Myometrial cell (primary cell): ENCODE results near the gene PCDHA10. TPM values are rescaled to one million over a fixed set of nuclear protein-coding genes. Genes with fewer than 3 reads are reported as not detected.

Experiments
- total RNA-seq: library from RNA; depleted of rRNA; stranded (reverse); fragments of >200 nt; gene quantifications from 2 replicates; pipeline ENCODE4 v1.2.3, GENCODE V29; 2015

The PCDHA10 gene
- total RNA-seq, 1 donor from 2014 or later, result not detected

Other genes with a start within 250 kb of the PCDHA10 start
- gene CD14, start 222.7 kb upstream of the PCDHA10 start, total RNA-seq, result 0.18 TPM in 1 of 2 replicates, not detected in the other
- 42.1 and 44.5 TPM in 2 replicates for gene TMCO6, start 216.4 kb upstream of the PCDHA10 start, total RNA-seq
- 55.4 and 63.6 TPM in 2 replicates for gene NDUFA2, start 208.3 kb upstream of the PCDHA10 start, total RNA-seq
- 71.5 and 105 TPM in 2 replicates for gene IK, start 208.1 kb upstream of the PCDHA10 start, total RNA-seq
- 23.9 and 40.4 TPM in 2 replicates for gene WDR55, start 191.0 kb upstream of the PCDHA10 start, total RNA-seq
- 0.18 and 0.29 TPM in 2 replicates for gene DND1, start 182.3 kb upstream of the PCDHA10 start, total RNA-seq
- 103 TPM in 2 replicates for gene HARS1, start 164.5 kb upstream of the PCDHA10 start, total RNA-seq
- 29.7 and 33.5 TPM in 2 replicates for gene HARS2, start 164.4 kb upstream of the PCDHA10 start, total RNA-seq
- gene ZMAT2, start 155.4 kb upstream of the PCDHA10 start, total RNA-seq, result 37.2 and 37.7 TPM in 2 replicates
- gene PCDHA1, start 69.8 kb upstream of the PCDHA10 start, total RNA-seq, result not detected in 2 replicates
- not detected in 2 replicates for gene PCDHA2, start 61.0 kb upstream of the PCDHA10 start, total RNA-seq
- gene PCDHA3, start 54.8 kb upstream of the PCDHA10 start, total RNA-seq, result 0.18 and 0.58 TPM in 2 replicates
- gene PCDHA4, start 48.8 kb upstream of the PCDHA10 start, total RNA-seq, result 0.35 TPM in 1 of 2 replicates, not detected in the other
- gene PCDHA5, start 34.3 kb upstream of the PCDHA10 start, total RNA-seq, result not detected in 2 replicates
- under 0.01 TPM in 1 of 2 replicates, not detected in the other for gene PCDHA6, start 27.9 kb upstream of the PCDHA10 start, total RNA-seq
- 0.71 TPM in 1 of 2 replicates, not detected in the other for gene PCDHA7, start 21.6 kb upstream of the PCDHA10 start, total RNA-seq
- gene PCDHA8, start 14.7 kb upstream of the PCDHA10 start, total RNA-seq, result not detected in 2 replicates
- gene PCDHA9, start 7.5 kb upstream of the PCDHA10 start, total RNA-seq, result not detected in 2 replicates
- not detected in 2 replicates for gene PCDHA11, start 13.1 kb downstream of the PCDHA10 start, total RNA-seq
- gene PCDHA12, start 19.4 kb downstream of the PCDHA10 start, total RNA-seq, result not detected in 2 replicates
- gene PCDHA13, start 26.2 kb downstream of the PCDHA10 start, total RNA-seq, result not detected in 2 replicates
- gene PCDHAC1, start 70.4 kb downstream of the PCDHA10 start, total RNA-seq, result not detected in 2 replicates
- not detected in 2 replicates for gene PCDHAC2, start 110.6 kb downstream of the PCDHA10 start, total RNA-seq
- gene PCDHB1, start 195.5 kb downstream of the PCDHA10 start, total RNA-seq, result not detected in 2 replicates
- gene PCDHB2, start 238.7 kb downstream of the PCDHA10 start, total RNA-seq, result 0.18 and 0.29 TPM in 2 replicates
- gene PCDHB3, start 244.6 kb downstream of the PCDHA10 start, total RNA-seq, result 0.89 TPM in 1 of 2 replicates, not detected in the other